Natural killer cell (primary cell): ENCODE results near the gene NT5E. TPM values are rescaled to one million over a fixed set of nuclear protein-coding genes. Genes with fewer than 3 reads are reported as not detected.

Experiments
- ATAC-seq, 3 donors: fragments of 150-1000 bp in 2 of 3; fragments of 200-7000 bp in 1 of 3; cut with Tn5 transposase; 1 replicate in 1 of 3; 2 replicates in 2 of 3; pipeline ENCODE4 v1.10.0; 2021; ENCODE audit warnings: mild to moderate bottlenecking in 2 of 3, moderate library complexity in 2 of 3
- DNase-seq, 2 donors: peaks; one replicate each; pipeline versions ENCODE4 v3.0.0 to v3.0.0-alpha.2; 2013 to 2021; ENCODE audit warnings: mixed read lengths in 1 of 2
- H3K27ac ChIP-seq: one replicate; pipeline ENCODE4 v1.5.1; 2013; ENCODE audit warnings: mild to moderate bottlenecking, low read length
- H3K27me3 ChIP-seq: one replicate; pipeline ENCODE4 v1.6.1; 2013; ENCODE audit warnings: low read length; ENCODE audit not compliant: control insufficient read depth, insufficient read depth
- H3K36me3 ChIP-seq: one replicate; pipeline ENCODE4 v1.6.1; 2013; ENCODE audit warnings: low read length; ENCODE audit not compliant: control insufficient read depth, insufficient read depth
- H3K4me1 ChIP-seq: one replicate; pipeline ENCODE4 v1.6.1; 2013; ENCODE audit warnings: low read length; ENCODE audit not compliant: control insufficient read depth, insufficient read depth
- H3K4me3 ChIP-seq: one replicate; pipeline ENCODE4 v1.5.1; 2013; ENCODE audit warnings: low read length
- H3K9me3 ChIP-seq: one replicate; pipeline ENCODE4 v1.6.1; 2013; ENCODE audit warnings: low read length; ENCODE audit not compliant: control insufficient read depth, insufficient read depth
- H3K27ac Mint-ChIP-seq, 2 donors: one replicate each; pipeline ENCODE4 v1.8.0; 2022; ENCODE audit warnings: mild to moderate bottlenecking in 2 of 2, mixed read lengths in 2 of 2, moderate library complexity in 1 of 2
- H3K27me3 Mint-ChIP-seq, 2 donors: one replicate each; pipeline ENCODE4 v1.8.0; 2022; ENCODE audit warnings: low read depth in 2 of 2, mixed read lengths in 2 of 2
- H3K36me3 Mint-ChIP-seq: one replicate; pipeline ENCODE4 v1.8.0; 2022; ENCODE audit warnings: mixed read lengths
- H3K4me1 Mint-ChIP-seq, 2 donors: one replicate each; pipeline ENCODE4 v1.8.0; 2022; ENCODE audit warnings: mixed read lengths in 2 of 2
- H3K4me3 Mint-ChIP-seq: one replicate; pipeline ENCODE4 v1.8.0; 2022; ENCODE audit warnings: mild to moderate bottlenecking, moderate library complexity, mixed read lengths
- H3K9me3 Mint-ChIP-seq, 2 donors: one replicate each; pipeline ENCODE4 v1.8.0; 2022; ENCODE audit warnings: mixed read lengths in 2 of 2
- CTCF ChIP-seq: fragments of 200-600 bp; IDR thresholded peaks from one replicate; pipeline ENCODE4 v1.8.0; 2022; ENCODE audit warnings: antibody characterized with exemption
- WGBS: methylation state at CpG from one replicate; pipeline ENCODE4 v1.1.7; 2013; ENCODE audit warnings: missing lambda C conversion rate; ENCODE audit not compliant: insufficient coverage; 5-methylcytosine and 5-hydroxymethylcytosine counted together
- intact Hi-C: fragments of 100-400 bp; cut with micrococcal nuclease; formaldehyde crosslinking; loops from one replicate; pipeline ENCODE4 v1.14.2; 2022
- total RNA-seq, 4 donors: library from RNA; stranded (reverse); fragments of 120-200 nt in 1 of 4; gene quantifications; one replicate each; pipeline versions ENCODE4 v1.2.3 to v1.2.4, GENCODE V29; 2013 to 2022

The NT5E gene
- total RNA-seq, 3 donors from 2014 or later (not counting 1 experiment from before 2014, with no cell fraction given), result 0.57 to 0.70 TPM; not detected in 1

- H3K36me3 ChIP-seq, result no peaks in the 10 kb centered on the region
- H3K9me3 ChIP-seq, result no peaks in the 10 kb centered on the region
- H3K27ac ChIP-seq, result peak overlapping the region; percentile 52
- peaks cover 4% of the 10 kb centered on the region for H3K27me3 ChIP-seq
- peaks cover 31% of the 10 kb centered on the region for H3K4me1 ChIP-seq
- Mint-ChIP-seq H3K36me3 (no peaks in the 10 kb centered on the region), H3K27ac (peak overlapping the region; percentile 69 to 79), H3K9me3 (no peaks in the 10 kb centered on the region), H3K27me3 (peaks cover 43 to 59% of the 10 kb centered on the region in 2 donors), H3K4me3 (peak overlapping the region; percentile 74), H3K4me1 (peaks cover 49 to 54% of the 10 kb centered on the region in 2 donors)
- ATAC-seq (no peak), DNase-seq (no peak)
- H3K4me3 ChIP-seq, result no peak overlapping the region
- 3% methylated on average over 2 of the region's 4 CpGs for WGBS
- TF ChIP-seq CTCF, result no peak
- intact Hi-C loops, result no loop called here
These were observed 10.5 kb downstream of the NT5E start for GRCh38 chr6:85460154-85460920.

DNA sequence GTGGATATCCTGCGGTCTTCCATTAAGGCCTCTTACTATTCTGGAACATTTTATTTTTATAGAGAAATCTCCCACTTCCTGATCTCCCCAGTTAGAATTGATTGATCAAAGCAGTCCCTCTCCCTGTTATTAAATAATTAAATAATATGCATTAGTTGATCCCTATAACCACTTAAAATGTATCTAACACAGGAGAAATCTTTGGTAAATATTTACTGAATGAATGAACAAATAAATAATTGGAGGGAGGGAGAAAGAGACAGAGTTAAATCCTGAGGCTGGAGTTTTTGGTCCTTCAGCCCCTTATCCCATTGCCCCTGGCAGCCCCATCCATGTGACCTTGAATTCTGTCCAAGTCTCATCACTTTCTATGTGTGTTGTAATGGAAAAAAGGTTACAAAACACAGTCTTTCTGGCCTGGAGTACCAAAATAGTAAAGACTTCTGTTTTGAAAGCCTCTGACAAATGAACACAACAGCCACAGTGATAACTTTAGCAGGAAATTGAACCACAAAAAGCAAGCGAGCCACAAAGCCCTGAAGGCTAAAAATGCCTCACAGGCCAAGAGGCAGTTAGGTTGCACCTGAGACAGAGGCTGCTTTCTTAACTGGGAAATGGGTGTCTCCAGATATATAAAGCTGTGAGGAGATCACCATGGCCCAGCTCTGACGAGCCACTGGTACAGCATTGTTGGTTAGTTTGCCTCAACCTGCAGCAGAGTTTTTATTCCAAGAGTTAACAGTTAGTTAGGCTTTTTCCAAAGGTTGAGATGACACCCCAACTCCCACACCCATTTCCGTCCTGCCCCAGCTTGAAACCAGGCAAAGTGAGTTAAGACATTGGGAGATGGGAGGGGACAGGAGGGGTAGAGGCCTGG lies 11.3 kb downstream of the NT5E start:
- Histone ChIP-seq H3K4me3 (no peak overlapping the region), H3K27ac (peak overlapping the region; percentile 52), H3K27me3 (peaks cover 4% of the 10 kb centered on the region), H3K9me3 (no peaks in the 10 kb centered on the region), H3K4me1 (peaks cover 38% of the 10 kb centered on the region), H3K36me3 (no peaks in the 10 kb centered on the region)
- no peaks in the 10 kb centered on the region for H3K9me3 Mint-ChIP-seq
- peak in 1 of 2 donors; percentile 60 for DNase-seq
- H3K36me3 Mint-ChIP-seq, result no peaks in the 10 kb centered on the region
- H3K27ac Mint-ChIP-seq, result peak overlapping the region; percentile 69 to 79
- H3K4me3 Mint-ChIP-seq, result peak overlapping the region; percentile 74
- ATAC-seq, result peak; percentile 73 to 90 (median 76)
- intact Hi-C loops, result no loop called here
- no peak for TF ChIP-seq CTCF
- WGBS, result 0% methylated on average over 2 of the region's 4 CpGs
- peaks cover 44 to 59% of the 10 kb centered on the region in 2 donors for H3K27me3 Mint-ChIP-seq
- H3K4me1 Mint-ChIP-seq, result peaks cover 57 to 62% of the 10 kb centered on the region in 2 donors

DNA sequence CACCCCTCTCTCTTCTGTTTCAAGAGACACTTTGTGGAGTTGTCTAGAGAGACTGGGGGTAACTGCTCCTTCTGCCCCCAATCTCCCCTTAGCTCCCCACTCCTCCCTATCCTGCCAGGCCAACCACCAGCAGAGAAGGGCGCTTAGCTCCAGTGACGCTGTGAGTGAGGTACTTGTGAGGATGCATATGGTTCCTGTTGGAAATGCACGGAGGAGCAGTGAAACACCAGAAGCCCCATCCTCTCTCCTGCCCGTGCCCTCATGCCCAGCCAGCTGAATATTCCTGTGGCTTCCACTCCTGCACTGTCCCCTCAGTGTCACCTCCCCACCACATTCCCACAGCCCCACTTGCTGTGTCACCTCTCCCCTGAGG lies 11.9 kb downstream of the NT5E start:
- intact Hi-C loops, result no loop called here
- Mint-ChIP-seq H3K36me3 (no peaks in the 10 kb centered on the region), H3K9me3 (no peaks in the 10 kb centered on the region), H3K27ac (peak overlapping the region in 1 of 2 donors; percentile 69), H3K27me3 (peaks cover 43 to 59% of the 10 kb centered on the region in 2 donors), H3K4me1 (peaks cover 57 to 63% of the 10 kb centered on the region in 2 donors), H3K4me3 (peak overlapping the region; percentile 85)
- H3K27ac ChIP-seq, result peak overlapping the region; percentile 48
- peak in 1 of 3 donors; percentile 14 for ATAC-seq
- H3K4me3 ChIP-seq, result no peak overlapping the region
- H3K36me3 ChIP-seq, result no peaks in the 10 kb centered on the region
- H3K4me1 ChIP-seq, result peaks cover 39% of the 10 kb centered on the region
- no peak for TF ChIP-seq CTCF
- peak in 1 of 2 donors; percentile 19 for DNase-seq
- peaks cover 8% of the 10 kb centered on the region for H3K27me3 ChIP-seq
- 20% methylated on average over 2 of the region's 4 CpGs for WGBS
- H3K9me3 ChIP-seq, result no peaks in the 10 kb centered on the region
